A549 (cell line): Measurements from ENCODE around the gene GUCY1A1. TPM values are rescaled to one million over a fixed set of nuclear protein-coding genes. Genes with fewer than 3 reads are reported as not detected.

Experiments used
- ATAC-seq, 2 experiments: fragments of 200-7000 bp in 1 of 2; fragments of >200 bp in 1 of 2; cut with Nextera tagmentation in 1 of 2; cut with Tn5 transposase in 1 of 2; 3 replicates each; pipeline versions ENCODE4 v1.8.0 to v1.9.1; 2018 to 2020; ENCODE audit warnings: mild to moderate bottlenecking in 1 of 2, moderate library complexity in 1 of 2
- CTCF ChIA-PET: fragments of 300-600 bp; sonication (Branson Sonifier 250); formaldehyde crosslinking; extraction: SDS; loops from one replicate; lab custom pipeline; 2021; ENCODE audit warnings: antibody characterized with exemption, inconsistent platforms; lab: Yijun Ruan, JAX
- POLR2A ChIA-PET: fragments of 350-600 bp; formaldehyde crosslinking; extraction: SDS; loops from one replicate; lab custom pipeline; 2021; ENCODE audit warnings: antibody characterized with exemption, inconsistent platforms; lab: Yijun Ruan, JAX
- DNase-seq, 2 experiments: peaks; one replicate each; pipeline versions ENCODE4 v3.0.0 to v3.0.0-alpha.2; 2011 to 2016; ENCODE audit warnings: low read depth in 1 of 2, low spot score in 1 of 2
- FAIRE-seq: peaks from 2 replicates; lab custom pipeline; 2011; peaks lifted over from hg19 to GRCh38; lab: Jason Lieb, UNC
- H3K27ac ChIP-seq, 2 experiments: fragments of >200 bp; sonication (Bioruptor Twin); formaldehyde crosslinking; 3 replicates each; pipeline ENCODE4 v1.5.1; 2016 to 2017
- H3K4me1 ChIP-seq: fragments of >200 bp; sonication (Bioruptor Twin); formaldehyde crosslinking; 3 replicates; pipeline ENCODE4 v1.6.1; 2016
- H3K4me2 ChIP-seq: fragments of >200 bp; sonication (Bioruptor Twin); formaldehyde crosslinking; 3 replicates; pipeline ENCODE4 v1.6.1; 2016
- H3K4me3 ChIP-seq: fragments of >200 bp; sonication (Bioruptor Twin); formaldehyde crosslinking; 3 replicates; pipeline ENCODE4 v1.5.1; 2016
- H3K9me3 ChIP-seq: fragments of >200 bp; sonication (Bioruptor Twin); formaldehyde crosslinking; 3 replicates; pipeline ENCODE4 v1.6.1; 2016
- CBX2 ChIP-seq: fragments of 200-600 bp; sonication (generic); IDR thresholded peaks from 2 replicates; pipeline ENCODE4 v1.6.1; 2016; ENCODE audit warnings: low read depth, mild to moderate bottlenecking, borderline replicate concordance
- CHD2 ChIP-seq: fragments of 150-350 bp; IDR thresholded peaks from 2 replicates; pipeline ENCODE4 v1.6.1; 2014; ENCODE audit warnings: low read length; ENCODE audit not compliant: partially characterized antibody
- EP300 ChIP-seq, 2 experiments: fragments of >200 bp; sonication (Bioruptor Twin); formaldehyde crosslinking; IDR thresholded peaks; 2 replicates in 1 of 2; 3 replicates in 1 of 2; pipeline ENCODE4 v1.6.1; 2016 to 2017
- FOSB ChIP-seq: fragments of 250-450 bp; sonication (Bioruptor Pico); IDR thresholded peaks from 2 replicates; pipeline ENCODE4 v1.5.0; 2020; ENCODE audit warnings: mild to moderate bottlenecking, moderate library complexity
- FOXS1 ChIP-seq: fragments of 250-450 bp; sonication (Bioruptor Pico); IDR thresholded peaks from 2 replicates; pipeline ENCODE4 v1.5.0; 2020; ENCODE audit warnings: mild to moderate bottlenecking, moderate library complexity
- HEYL ChIP-seq: fragments of 250-450 bp; sonication (Bioruptor Pico); IDR thresholded peaks from 2 replicates; pipeline ENCODE4 v1.8.0; 2021; ENCODE audit warnings: mild to moderate bottlenecking, moderate library complexity
- HOXB13 ChIP-seq: fragments of 250-450 bp; sonication (Bioruptor Pico); IDR thresholded peaks from 2 replicates; pipeline ENCODE4 v1.5.0; 2020; ENCODE audit warnings: low read depth, mild to moderate bottlenecking, moderate library complexity
- HOXB5 ChIP-seq: fragments of 250-450 bp; sonication (Bioruptor Pico); IDR thresholded peaks from 2 replicates; pipeline ENCODE4 v1.5.0; 2020; ENCODE audit warnings: mild to moderate bottlenecking, moderate library complexity
- MYC ChIP-seq: IDR thresholded peaks from 2 replicates; pipeline ENCODE4 v1.6.1; 2012; ENCODE audit warnings: mild to moderate bottlenecking, inconsistent platforms, low read length, improper control_type of control experiment, borderline replicate concordance
- POLR2AphosphoS2 ChIP-seq: conservative IDR thresholded peaks from 2 replicates; pipeline ENCODE4 v1.6.1; 2012; ENCODE audit warnings: low read length, improper control_type of control experiment, inconsistent platforms
- RAD21 ChIP-seq, 2 experiments: fragments of >200 bp in 1 of 2; sonication (Bioruptor Twin) in 1 of 2; formaldehyde crosslinking in 1 of 2; IDR thresholded peaks in 1 of 2; conservative IDR thresholded peaks in 1 of 2; 2 replicates in 1 of 2; 3 replicates in 1 of 2; pipeline ENCODE4 v1.6.1; 2012 to 2018; ENCODE audit warnings: inconsistent platforms in 1 of 2
- SREBF2 ChIP-seq: fragments of 450-650 bp; IDR thresholded peaks from 2 replicates; pipeline ENCODE4 v1.6.1; 2014; ENCODE audit warnings: mild to moderate bottlenecking, moderate library complexity
- ZFP36 ChIP-seq: fragments of 450-650 bp; IDR thresholded peaks from 2 replicates; pipeline ENCODE4 v1.6.1; 2014; ENCODE audit warnings: borderline replicate concordance; ENCODE audit not compliant: partially characterized antibody
- WGBS: methylation state at CpG from one replicate; pipeline ENCODE4 v1.1.6; 2017; ENCODE audit errors: missing lambda C conversion rate; 5-methylcytosine and 5-hydroxymethylcytosine counted together
- polyA plus RNA-seq, 4 experiments: library from polyadenylated mRNA; depleted of rRNA in 3 of 4; stranded (reverse); fragments of >200 nt; fragmentation: RNase III in 1 of 4; extraction: RNeasy Plus Mini Kit Qiagen cat#74134 plus additional on column Dnase treatment in 1 of 4; gene quantifications; 2 replicates in 3 of 4; 3 replicates in 1 of 4; pipeline ENCODE4 v1.2.3, GENCODE V29; 2011 to 2017
- TF ChIP-seq, protein P1 (sequence below): fragments of 250-450 bp; sonication (Bioruptor Pico); IDR thresholded peaks from 2 replicates; pipeline ENCODE4 v1.5.0; 2021; ENCODE audit warnings: mild to moderate bottlenecking, moderate library complexity, borderline replicate concordance
- TF ChIP-seq, protein P2 (sequence below): fragments of >200 bp; sonication (Bioruptor Twin); formaldehyde crosslinking; IDR thresholded peaks from 3 replicates; pipeline ENCODE4 v1.5.1; 2016
- TF ChIP-seq, protein P3 (sequence below): fragments of 450-650 bp; IDR thresholded peaks from 2 replicates; pipeline ENCODE4 v1.6.1; 2014; ENCODE audit warnings: antibody characterized with exemption

The GUCY1A1 gene
- polyA plus RNA-seq, 2 of the 4 experiments (the other 2 are of a cell fraction): not detected

DNA sequence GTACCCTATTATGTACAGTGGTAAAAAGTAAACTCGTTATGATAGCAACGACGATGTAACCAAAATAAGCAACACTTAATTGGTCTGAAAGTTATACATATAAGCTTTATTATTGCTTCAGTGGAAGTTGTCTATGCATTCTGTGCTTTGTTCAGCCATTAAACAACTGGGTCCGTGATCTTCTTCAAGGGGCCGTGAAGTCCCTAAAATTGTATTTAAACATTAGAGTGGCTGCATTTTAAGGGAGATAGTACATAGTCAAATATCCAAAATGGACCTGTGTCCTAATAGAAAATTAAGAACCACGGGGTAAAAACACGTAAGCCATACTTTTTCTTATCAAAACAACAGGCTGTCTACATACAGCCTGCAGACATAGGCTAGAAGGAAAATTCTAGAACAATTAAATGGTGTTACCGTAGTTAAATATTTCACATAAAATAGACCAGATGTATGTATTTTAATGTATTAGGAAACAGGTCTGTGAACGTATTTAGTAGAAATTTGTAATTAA, 2.1 kb downstream of the GUCY1A1 start:
- Histone ChIP-seq H3K27ac (no peak overlapping the region), H3K4me1 (no peaks in the 10 kb centered on the region), H3K4me2 (no peak overlapping the region), H3K4me3 (no peak overlapping the region), H3K9me3 (no peaks in the 10 kb centered on the region)
- CTCF ChIA-PET: no interaction called here
- POLR2A ChIA-PET: no interaction called here
- no peak for TF ChIP-seq CHD2
- no peak for TF ChIP-seq POLR2AphosphoS2
- TF ChIP-seq HEYL: no peak
- no peak for TF ChIP-seq EP300 (IDR thresholded peaks at IDR 0.05)
- ATAC-seq: no peak
- 36% methylated on average over 9 of the region's 9 CpGs for WGBS
- FAIRE-seq: no peak
- DNase-seq: no peak

DNA sequence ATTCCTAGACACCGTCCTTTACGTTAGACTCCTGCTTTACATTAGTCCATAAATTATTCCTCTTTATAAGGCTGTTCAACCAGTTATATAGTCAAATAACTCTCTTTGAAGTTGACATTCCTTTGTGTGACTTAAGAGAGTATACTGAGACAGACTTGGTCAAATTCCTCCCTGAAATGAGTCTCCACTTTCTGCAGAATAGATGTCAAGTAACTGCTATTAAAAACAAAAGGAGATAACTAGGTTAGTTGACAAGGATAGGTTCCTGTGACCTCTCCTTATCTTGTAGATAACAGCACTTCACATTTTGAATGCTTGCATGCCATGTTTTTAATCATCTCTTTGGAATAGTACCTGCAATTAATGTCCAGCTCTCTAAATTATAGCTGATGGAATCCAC, 5.7 kb downstream of the GUCY1A1 start:
- ATAC-seq: no peak
- WGBS: 41% methylated on average over 2 of the region's 2 CpGs

DNA sequence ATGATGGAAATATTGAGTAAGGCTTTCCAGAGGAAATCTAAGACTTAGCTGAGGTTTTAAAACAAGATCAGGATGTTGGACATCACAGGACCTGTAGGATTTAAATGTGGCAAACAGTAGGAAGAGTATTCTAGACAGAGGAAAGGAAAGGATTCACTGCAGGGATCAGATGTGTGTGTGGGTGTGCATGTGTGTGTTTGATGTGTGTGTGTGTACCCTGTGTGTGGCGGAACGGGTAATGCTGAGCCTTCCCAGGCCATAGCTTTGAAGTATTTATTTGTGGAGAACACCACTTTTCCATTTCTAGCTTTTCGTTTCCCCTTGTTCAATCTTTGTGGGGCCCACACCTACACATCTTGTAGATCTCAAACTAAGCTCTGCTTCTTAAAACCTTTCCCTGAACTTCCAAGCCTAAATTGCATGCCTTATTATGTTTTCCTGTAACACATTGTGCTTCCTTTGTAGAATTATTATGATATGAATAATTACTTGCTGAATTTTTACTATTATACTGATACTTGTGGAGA, 6.9 kb downstream of the GUCY1A1 start:
- DNase-seq (no peak), FAIRE-seq (no peak), ATAC-seq (no peak)
- no peaks in the 10 kb centered on the region for H3K4me1 ChIP-seq
- no peak overlapping the region for H3K27ac ChIP-seq
- 52% methylated on average over 3 of the region's 3 CpGs for WGBS
- POLR2A ChIA-PET: no interaction called here
- H3K9me3 ChIP-seq: no peaks in the 10 kb centered on the region
- H3K4me2 ChIP-seq: no peak overlapping the region
- H3K4me3 ChIP-seq: no peak overlapping the region
- no peak for TF ChIP-seq ZFP36
- CTCF ChIA-PET: no interaction called here

More for the DNA sequence above, 5.7 kb downstream of the GUCY1A1 start:
- ChIA-PET POLR2A (no interaction called here), CTCF (no interaction called here)
- TF ChIP-seq CHD2 (no peak), MYC (no peak), HOXB5 (CRISPR knock-in tag) (no peak)
- TF ChIP-seq, protein P1, sequence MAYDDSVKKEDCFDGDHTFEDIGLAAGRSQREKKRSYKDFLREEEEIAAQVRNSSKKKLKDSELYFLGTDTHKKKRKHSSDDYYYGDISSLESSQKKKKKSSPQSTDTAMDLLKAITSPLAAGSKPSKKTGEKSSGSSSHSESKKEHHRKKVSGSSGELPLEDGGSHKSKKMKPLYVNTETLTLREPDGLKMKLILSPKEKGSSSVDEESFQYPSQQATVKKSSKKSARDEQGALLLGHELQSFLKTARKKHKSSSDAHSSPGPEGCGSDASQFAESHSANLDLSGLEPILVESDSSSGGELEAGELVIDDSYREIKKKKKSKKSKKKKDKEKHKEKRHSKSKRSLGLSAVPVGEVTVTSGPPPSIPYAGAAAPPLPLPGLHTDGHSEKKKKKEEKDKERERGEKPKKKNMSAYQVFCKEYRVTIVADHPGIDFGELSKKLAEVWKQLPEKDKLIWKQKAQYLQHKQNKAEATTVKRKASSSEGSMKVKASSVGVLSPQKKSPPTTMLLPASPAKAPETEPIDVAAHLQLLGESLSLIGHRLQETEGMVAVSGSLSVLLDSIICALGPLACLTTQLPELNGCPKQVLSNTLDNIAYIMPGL (CRISPR knock-in tag): no peak
- DNase-seq (no peak), FAIRE-seq (no peak)
- no peaks in the 10 kb centered on the region for H3K9me3 ChIP-seq
- H3K27ac ChIP-seq: no peak overlapping the region
- no peaks in the 10 kb centered on the region for H3K4me1 ChIP-seq
- H3K4me3 ChIP-seq: no peak overlapping the region
- H3K4me2 ChIP-seq: no peak overlapping the region

DNA sequence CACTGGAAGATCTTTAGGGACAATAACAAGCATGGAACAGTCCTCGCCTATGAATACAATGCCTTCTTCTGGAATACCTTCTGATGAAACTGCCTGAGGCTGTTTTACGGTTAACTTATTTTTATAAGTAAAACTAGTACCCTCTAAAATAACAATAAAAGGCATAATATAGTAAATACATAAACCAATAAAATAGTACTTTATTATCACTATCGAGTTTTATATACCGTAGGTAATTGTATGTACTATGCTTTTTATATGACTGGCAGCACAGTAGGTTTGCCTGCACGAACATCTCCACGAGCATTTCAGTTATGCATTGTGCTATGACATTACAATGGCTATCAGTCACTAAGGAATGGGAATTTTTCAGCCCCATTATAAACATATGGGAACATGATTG, 8.0 kb downstream of the GUCY1A1 start:
- TF ChIP-seq RAD21 (conservative IDR thresholded peaks at IDR 0.05 in 1 of 2, IDR thresholded peaks at IDR 0.05 in 1 of 2): no peak
- no peak for TF ChIP-seq CBX2
- no peak for TF ChIP-seq MYC
- TF ChIP-seq FOSB (CRISPR knock-in tag): no peak
- TF ChIP-seq FOXS1 (CRISPR knock-in tag): no peak
- TF ChIP-seq, protein P2, sequence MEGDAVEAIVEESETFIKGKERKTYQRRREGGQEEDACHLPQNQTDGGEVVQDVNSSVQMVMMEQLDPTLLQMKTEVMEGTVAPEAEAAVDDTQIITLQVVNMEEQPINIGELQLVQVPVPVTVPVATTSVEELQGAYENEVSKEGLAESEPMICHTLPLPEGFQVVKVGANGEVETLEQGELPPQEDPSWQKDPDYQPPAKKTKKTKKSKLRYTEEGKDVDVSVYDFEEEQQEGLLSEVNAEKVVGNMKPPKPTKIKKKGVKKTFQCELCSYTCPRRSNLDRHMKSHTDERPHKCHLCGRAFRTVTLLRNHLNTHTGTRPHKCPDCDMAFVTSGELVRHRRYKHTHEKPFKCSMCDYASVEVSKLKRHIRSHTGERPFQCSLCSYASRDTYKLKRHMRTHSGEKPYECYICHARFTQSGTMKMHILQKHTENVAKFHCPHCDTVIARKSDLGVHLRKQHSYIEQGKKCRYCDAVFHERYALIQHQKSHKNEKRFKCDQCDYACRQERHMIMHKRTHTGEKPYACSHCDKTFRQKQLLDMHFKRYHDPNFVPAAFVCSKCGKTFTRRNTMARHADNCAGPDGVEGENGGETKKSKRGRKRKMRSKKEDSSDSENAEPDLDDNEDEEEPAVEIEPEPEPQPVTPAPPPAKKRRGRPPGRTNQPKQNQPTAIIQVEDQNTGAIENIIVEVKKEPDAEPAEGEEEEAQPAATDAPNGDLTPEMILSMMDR: no peak
- TF ChIP-seq, protein P3, sequence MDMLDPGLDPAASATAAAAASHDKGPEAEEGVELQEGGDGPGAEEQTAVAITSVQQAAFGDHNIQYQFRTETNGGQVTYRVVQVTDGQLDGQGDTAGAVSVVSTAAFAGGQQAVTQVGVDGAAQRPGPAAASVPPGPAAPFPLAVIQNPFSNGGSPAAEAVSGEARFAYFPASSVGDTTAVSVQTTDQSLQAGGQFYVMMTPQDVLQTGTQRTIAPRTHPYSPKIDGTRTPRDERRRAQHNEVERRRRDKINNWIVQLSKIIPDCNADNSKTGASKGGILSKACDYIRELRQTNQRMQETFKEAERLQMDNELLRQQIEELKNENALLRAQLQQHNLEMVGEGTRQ: no peak
- TF ChIP-seq HEYL: no peak
- no peak for TF ChIP-seq SREBF2
- TF ChIP-seq HOXB13 (CRISPR knock-in tag): no peak
- TF ChIP-seq, all 56 proteins: peak for 0
- FAIRE-seq (no peak), ATAC-seq (no peak), DNase-seq (no peak)
- no peaks in the 10 kb centered on the region for H3K4me1 ChIP-seq
- H3K4me3 ChIP-seq: no peak overlapping the region
- no peaks in the 10 kb centered on the region for H3K9me3 ChIP-seq
- CTCF ChIA-PET: interaction anchor here (1.3 kb wide), 1 partner anchor 44 kb away, joined by 3 read pairs; no protein-coding TSS in a partner anchor
- no peak overlapping the region for H3K4me2 ChIP-seq
- 34% methylated on average over 6 of the region's 6 CpGs for WGBS
- H3K27ac ChIP-seq: no peak overlapping the region
- POLR2A ChIA-PET: no interaction called here
